IPS-15b (cell line): ENCODE measurements around the gene NF2.

Experiments used
- H3K27me3 ChIP-seq: one replicate; pipeline ENCODE4 v1.6.1; 2013; ENCODE audit warnings: low read length; ENCODE audit not compliant: control insufficient read depth, insufficient read depth
- H3K36me3 ChIP-seq: one replicate; pipeline ENCODE4 v1.6.1; 2013; ENCODE audit warnings: low read length; ENCODE audit not compliant: control insufficient read depth, insufficient read depth
- H3K4me1 ChIP-seq: one replicate; pipeline ENCODE4 v1.6.1; 2013; ENCODE audit warnings: mild to moderate bottlenecking, low read length; ENCODE audit not compliant: control insufficient read depth, insufficient read depth
- H3K4me3 ChIP-seq: one replicate; pipeline ENCODE4 v1.5.1; 2013; ENCODE audit warnings: low read depth, low read length
- H3K9ac ChIP-seq: one replicate; pipeline ENCODE4 v1.6.1; 2013; ENCODE audit warnings: low read depth, mild to moderate bottlenecking, low read length
- H3K9me3 ChIP-seq: one replicate; pipeline ENCODE4 v1.6.1; 2013; ENCODE audit warnings: mild to moderate bottlenecking, low read length; ENCODE audit not compliant: control insufficient read depth, insufficient read depth

The NF2 gene

DNA sequence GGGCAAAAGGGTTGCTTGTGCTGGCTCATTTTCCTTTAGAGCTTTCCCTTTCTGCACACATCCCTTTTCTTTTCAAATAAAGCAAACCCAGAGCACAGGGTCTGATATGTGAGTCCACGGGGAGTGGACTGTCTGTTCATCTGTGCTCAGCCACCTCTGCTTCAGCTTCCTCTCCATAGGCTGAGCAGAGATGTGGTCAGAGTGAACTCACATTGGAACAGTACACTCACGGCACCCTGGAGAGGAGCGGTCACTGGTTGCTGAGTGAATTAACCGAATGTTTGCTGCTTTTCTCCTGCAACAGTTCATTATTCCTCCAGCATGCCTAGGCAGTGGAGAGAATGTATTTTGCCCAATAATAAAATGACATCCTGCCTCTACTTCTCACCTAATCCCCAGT, 80.1 kb downstream of the NF2 start:
- H3K9me3 ChIP-seq: no peaks in the 10 kb centered on the region
- H3K4me3 ChIP-seq: no peak overlapping the region
- H3K27me3 ChIP-seq: no peaks in the 10 kb centered on the region
- H3K4me1 ChIP-seq: no peaks in the 10 kb centered on the region
- H3K9ac ChIP-seq: no peak overlapping the region
- peaks cover 13% of the 10 kb centered on the region for H3K36me3 ChIP-seq

DNA sequence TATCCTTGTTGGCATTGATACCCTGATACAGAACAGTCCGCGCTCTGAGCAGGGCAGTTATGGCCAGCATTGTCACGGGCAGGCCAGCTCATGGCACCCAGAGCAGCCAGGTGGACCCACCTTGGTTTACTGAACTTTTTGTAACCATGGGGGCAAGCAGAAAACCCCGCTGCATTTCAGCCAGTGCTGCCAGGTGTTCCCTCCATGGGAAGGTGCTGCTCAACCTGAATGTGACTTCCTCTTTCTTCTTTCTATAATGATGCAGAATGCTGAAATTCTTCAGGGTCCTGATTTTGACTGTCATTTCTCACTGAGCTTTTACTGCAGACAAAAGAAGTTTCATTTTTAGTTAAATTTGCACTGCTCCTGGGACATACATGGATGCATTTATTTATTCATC, 80.8 kb downstream of the NF2 start:
- peaks cover 2% of the 10 kb centered on the region for H3K4me1 ChIP-seq
- H3K27me3 ChIP-seq: no peaks in the 10 kb centered on the region
- no peak overlapping the region for H3K9ac ChIP-seq
- H3K9me3 ChIP-seq: no peaks in the 10 kb centered on the region
- H3K36me3 ChIP-seq: peaks cover 12% of the 10 kb centered on the region
- no peak overlapping the region for H3K4me3 ChIP-seq

DNA sequence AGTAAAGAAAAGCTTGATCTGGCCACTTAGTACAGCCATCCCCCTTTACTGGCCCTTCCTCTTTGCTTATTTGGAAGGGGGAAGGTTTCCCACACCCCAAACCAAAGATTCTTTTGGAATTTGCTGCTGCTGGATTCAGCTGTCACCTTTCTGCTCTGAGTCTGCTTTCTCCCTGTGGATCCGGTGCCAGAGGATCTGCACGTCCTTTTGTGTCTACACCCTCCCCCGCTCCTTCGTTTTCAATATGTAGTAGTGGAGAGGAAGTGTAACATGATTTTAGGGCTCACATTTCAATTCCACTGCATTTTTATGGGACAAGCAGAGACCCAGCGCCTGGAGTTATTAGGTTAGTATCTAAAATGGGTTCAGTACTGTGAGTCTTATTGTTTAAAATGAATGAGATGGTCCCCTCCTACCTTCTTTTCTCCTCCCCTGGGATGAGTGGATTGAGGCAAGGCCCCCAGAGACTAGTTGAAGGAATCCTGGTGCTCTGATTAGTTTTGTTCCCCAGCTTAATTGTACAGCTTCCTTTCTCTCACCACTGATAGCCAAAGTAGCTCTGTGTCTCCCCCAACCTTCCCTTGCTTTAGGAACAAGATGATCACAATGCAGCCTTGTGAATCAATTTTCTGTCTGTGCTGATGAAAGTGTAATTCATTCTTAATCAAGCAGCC, 85.9 kb downstream of the NF2 start:
- Histone ChIP-seq H3K36me3 (peaks cover 3% of the 10 kb centered on the region), H3K4me3 (no peak overlapping the region), H3K27me3 (no peaks in the 10 kb centered on the region), H3K9me3 (no peaks in the 10 kb centered on the region), H3K9ac (no peak overlapping the region), H3K4me1 (peaks cover 37% of the 10 kb centered on the region)

DNA sequence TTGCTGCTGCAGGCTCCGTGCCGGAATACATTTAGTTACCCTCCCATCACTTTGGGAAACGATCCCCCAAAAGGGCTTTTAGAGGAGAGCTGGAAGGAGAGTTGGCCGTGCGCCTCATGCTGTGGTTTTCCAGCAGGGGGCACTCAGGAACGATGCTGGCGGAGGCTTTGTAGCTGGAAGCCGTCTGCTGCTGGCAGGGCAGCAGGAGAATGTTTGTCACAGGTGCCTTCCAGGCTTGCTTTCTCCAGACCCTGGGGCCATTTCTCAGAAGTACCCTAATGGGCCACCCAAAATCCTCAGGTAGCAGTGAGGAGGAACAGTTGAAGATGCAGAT, 86.4 kb downstream of the NF2 start:
- no peak overlapping the region for H3K4me3 ChIP-seq
- H3K36me3 ChIP-seq: peaks cover 3% of the 10 kb centered on the region
- peaks cover 37% of the 10 kb centered on the region for H3K4me1 ChIP-seq

DNA sequence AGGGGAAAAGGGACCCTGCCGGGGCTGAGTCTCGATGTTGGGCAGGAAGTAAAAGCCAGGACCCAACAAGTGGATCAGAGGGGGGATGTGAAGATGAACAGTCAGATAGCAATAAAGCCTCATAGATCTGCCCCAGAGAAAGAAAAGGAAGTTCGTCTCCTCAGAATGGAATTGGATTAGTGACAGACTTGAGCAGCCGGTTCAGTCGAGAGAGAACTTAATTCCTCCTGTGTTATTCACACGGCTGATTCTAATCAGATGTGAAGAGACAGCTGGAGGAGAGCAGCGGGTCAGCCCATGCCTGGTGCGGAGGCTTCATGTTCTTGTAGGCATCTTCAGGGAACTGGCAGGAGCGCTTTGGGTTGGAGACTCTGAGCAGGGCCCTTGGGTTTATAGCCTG, 87.0 kb downstream of the NF2 start:
- no peaks in the 10 kb centered on the region for H3K27me3 ChIP-seq
- peaks cover 37% of the 10 kb centered on the region for H3K4me1 ChIP-seq
- peaks cover 7% of the 10 kb centered on the region for H3K36me3 ChIP-seq
- H3K9me3 ChIP-seq: no peaks in the 10 kb centered on the region
- H3K9ac ChIP-seq: no peak overlapping the region
- no peak overlapping the region for H3K4me3 ChIP-seq

More for the DNA sequence above, 86.4 kb downstream of the NF2 start:
- H3K27me3 ChIP-seq: no peaks in the 10 kb centered on the region
- no peaks in the 10 kb centered on the region for H3K9me3 ChIP-seq
- no peak overlapping the region for H3K9ac ChIP-seq

DNA sequence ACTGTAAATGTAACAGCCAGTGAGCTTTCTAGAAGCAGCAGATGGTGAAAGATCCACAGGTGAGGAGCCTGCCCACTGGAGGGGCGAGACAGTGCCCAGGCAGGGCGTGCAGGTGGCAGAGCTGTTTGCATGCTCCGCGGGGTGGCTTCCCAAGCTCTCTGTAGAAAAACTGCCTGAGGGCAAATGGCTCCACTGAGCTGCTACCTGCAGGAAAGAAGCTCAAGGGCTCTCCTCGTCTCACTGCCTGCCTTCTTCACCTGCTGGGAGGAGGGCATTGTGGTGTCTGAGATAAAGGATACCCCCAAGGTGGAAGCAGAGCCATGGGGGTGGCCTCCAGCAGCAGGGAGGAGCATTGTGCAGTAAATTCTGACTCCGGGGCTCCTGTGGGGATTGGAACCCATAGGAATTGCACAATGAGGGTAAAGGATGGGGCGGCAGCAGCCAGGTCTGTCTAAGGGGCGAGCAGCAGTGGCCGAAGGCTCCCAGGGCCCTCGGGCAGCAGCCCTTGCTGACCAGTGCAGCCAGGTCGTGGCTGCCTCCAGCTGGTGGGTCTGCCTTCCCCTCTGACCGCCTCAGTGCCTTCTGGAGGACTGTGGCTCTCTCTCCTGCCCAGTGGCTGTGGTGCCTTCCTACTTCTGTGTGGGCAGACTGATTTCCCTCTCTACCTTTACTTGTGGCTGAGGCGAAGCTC, 88.3 kb downstream of the NF2 start:
- peaks cover 37% of the 10 kb centered on the region for H3K4me1 ChIP-seq
- H3K9ac ChIP-seq: peak overlapping the region; percentile 32
- H3K9me3 ChIP-seq: no peaks in the 10 kb centered on the region

DNA sequence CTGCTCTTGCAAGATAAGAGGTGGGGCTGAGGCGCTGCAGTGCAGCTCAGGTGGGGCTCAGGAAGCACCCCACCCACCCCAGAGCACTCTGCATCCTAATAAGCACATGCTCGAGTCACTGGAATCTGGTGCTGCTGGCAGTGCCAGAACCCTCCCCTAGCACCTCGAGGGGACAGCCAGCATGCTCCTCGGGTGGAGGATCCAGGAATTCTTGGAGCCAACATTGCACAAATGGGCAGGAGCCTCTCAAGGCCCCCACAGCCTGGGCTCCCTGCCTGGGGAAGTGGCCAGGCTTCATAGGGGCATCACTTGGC, 88.9 kb downstream of the NF2 start:
- Histone ChIP-seq H3K27me3 (no peaks in the 10 kb centered on the region), H3K9ac (peak overlapping the region; percentile 32), H3K4me1 (peaks cover 37% of the 10 kb centered on the region), H3K4me3 (no peak overlapping the region), H3K9me3 (no peaks in the 10 kb centered on the region), H3K36me3 (peaks cover 16% of the 10 kb centered on the region)

More for the DNA sequence above, 88.3 kb downstream of the NF2 start:
- Histone ChIP-seq H3K4me3 (no peak overlapping the region), H3K36me3 (peaks cover 16% of the 10 kb centered on the region), H3K27me3 (no peaks in the 10 kb centered on the region)

DNA sequence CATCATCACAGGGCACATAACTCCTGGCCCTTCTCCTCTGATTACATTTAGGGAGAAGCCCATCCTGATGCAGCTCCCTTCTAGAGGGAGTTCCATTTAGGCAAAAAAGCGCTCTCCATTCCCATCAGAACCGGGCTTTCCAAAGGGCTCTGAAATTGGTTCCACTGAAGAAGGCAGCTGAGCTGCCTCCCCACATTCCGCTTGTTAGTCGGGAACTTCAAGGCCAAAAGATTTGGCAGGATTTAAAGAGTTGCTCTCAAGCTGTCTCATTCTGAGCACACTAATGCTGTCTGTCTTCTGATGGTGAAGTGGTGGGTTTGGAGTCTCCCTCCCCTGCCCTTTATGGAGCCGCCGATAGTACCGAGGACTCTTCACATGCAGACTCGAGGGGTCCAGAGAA, 89.7 kb downstream of the NF2 start:
- Histone ChIP-seq H3K9me3 (no peaks in the 10 kb centered on the region), H3K4me1 (peaks cover 37% of the 10 kb centered on the region), H3K9ac (no peak overlapping the region), H3K27me3 (no peaks in the 10 kb centered on the region), H3K36me3 (peaks cover 16% of the 10 kb centered on the region), H3K4me3 (no peak overlapping the region)

DNA sequence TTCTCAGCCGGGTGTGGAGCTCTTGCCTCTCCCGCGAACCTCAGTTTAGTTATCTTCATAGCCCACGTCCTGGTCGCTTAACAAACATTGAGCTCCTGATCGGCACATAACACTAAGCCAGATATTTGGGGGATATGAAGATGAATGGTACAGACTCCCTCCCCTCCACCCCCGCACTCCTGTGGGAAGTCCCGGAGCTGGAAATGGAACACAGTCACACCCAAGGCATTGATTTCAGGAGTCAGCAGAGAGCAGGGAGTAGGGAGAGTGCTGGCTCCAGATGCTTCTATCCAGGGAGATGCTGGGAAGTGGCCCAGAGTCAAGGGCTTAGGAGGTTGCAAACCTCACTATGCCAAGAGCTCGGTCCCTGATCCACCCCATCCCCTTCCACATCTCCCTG, 90.2 kb downstream of the NF2 start:
- Histone ChIP-seq H3K9ac (no peak overlapping the region), H3K36me3 (peaks cover 16% of the 10 kb centered on the region), H3K9me3 (no peaks in the 10 kb centered on the region), H3K4me1 (peaks cover 37% of the 10 kb centered on the region), H3K4me3 (no peak overlapping the region), H3K27me3 (no peaks in the 10 kb centered on the region)

DNA sequence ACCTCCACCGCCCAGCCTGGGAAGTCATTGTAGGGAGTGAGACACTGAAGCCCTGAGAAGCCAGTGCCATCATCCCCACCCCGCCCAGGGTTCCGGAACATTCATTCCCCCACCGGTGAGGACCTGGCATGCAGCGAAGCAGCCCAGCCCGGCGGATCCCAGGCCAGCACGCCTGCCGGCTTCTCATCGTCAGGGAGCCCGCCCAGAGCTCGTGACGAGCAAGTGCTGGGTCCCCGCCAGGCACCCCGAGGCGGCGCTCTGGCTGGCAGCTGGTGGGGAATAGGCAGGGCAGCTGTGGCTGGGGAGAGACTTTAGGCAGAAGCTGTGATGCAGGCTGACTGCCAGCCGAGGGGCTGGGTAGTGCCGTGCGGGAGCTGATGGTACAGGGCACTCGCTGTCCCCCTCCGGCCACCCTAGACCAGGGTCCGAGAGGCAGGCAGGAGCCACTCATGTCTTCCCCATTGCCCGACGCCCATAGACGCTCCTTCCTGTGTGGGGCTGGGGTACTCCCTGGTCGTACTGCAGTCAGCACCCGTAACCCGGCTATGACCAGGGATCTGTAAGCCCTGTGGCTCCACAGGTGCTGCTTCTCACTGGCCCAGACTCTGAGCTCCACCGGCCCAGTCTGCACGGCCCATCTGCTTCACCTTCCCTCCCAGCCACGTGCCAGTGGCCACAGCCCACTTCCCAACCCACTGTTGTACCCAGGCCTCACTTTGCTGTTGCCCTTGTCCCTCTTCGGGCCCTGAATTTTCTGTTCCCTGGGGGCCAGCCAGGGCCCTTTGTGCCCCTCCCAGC, 91.9 kb downstream of the NF2 start:
- Histone ChIP-seq H3K9me3 (no peaks in the 10 kb centered on the region), H3K9ac (no peak overlapping the region), H3K36me3 (peaks cover 16% of the 10 kb centered on the region), H3K4me1 (peaks cover 25% of the 10 kb centered on the region), H3K27me3 (no peaks in the 10 kb centered on the region), H3K4me3 (no peak overlapping the region)

DNA sequence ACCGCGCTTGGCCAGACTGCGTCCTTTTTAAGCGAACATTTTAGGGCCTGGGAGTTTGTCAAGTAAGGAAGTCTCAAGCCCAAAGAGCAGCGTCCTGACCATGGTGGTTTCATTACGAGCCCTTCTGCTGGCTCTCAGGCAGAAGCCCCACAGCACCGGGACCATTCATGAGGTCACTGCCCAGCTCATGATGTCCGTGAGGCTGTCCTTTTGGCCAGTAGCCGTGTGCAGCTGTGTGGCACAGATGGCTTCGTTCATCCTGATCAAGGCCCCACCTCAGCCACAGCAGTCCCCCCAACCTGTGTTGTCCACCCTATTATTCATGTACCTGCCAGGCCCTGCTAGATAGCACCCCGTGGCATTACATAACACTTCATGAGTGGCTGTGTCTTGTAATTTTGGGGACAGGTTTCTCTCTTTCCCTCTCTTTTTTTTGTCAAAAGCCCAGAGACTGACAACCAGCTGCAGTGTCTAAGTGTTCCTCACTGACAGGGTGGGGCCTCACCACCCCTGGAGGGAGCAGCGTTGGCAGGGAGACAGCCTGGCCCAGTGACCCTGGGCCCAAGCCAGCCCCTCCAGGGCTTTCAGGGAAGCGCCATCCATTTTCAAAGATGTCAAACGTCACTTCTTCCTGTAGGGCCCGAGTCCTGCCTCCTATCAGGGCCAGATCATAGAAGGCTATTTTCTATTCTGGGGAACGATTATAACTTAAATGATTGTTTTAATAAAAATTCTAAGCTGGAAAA, 94.6 kb downstream of the NF2 start:
- Histone ChIP-seq H3K27me3 (peaks cover 13% of the 10 kb centered on the region), H3K4me1 (peaks cover 20% of the 10 kb centered on the region), H3K36me3 (peaks cover 16% of the 10 kb centered on the region), H3K9me3 (no peaks in the 10 kb centered on the region), H3K4me3 (no peak overlapping the region), H3K9ac (no peak overlapping the region)
